HepG2 (cell line): ENCODE data around the gene ZNF207. TPM values are rescaled to one million over a fixed set of nuclear protein-coding genes. Genes with fewer than 3 reads are reported as not detected.

ENCODE experiments used
- ELF4 ChIP-seq: sonication (generic); formaldehyde crosslinking; IDR thresholded peaks from 2 replicates; pipeline ENCODE4 v1.5.0; 2020; ENCODE audit warnings: missing genetic modification reagents, mild to moderate bottlenecking, moderate library complexity, borderline replicate concordance
- KDM4B ChIP-seq: sonication (generic); formaldehyde crosslinking; IDR thresholded peaks from 2 replicates; pipeline ENCODE4 v1.4.0; 2020; ENCODE audit warnings: missing genetic modification reagents
- PCBP2 ChIP-seq: fragments of 200-400 bp; formaldehyde crosslinking; optimal IDR thresholded peaks from 2 replicates; pipeline ENCODE3; 2018; ENCODE audit warnings: low read length, low read depth; ENCODE audit not compliant: poor library complexity, severe bottlenecking
- YEATS4 ChIP-seq: sonication (generic); formaldehyde crosslinking; IDR thresholded peaks from 2 replicates; pipeline ENCODE4 v1.4.0; 2020; ENCODE audit warnings: missing genetic modification reagents, borderline replicate concordance
- ZFP36L2 ChIP-seq: sonication (generic); formaldehyde crosslinking; IDR thresholded peaks from 2 replicates; pipeline ENCODE4 v1.4.0; 2020; ENCODE audit warnings: missing genetic modification reagents
- ZNF331 ChIP-seq: sonication (generic); formaldehyde crosslinking; IDR thresholded peaks from 2 replicates; pipeline ENCODE4 v1.4.0; 2020; ENCODE audit warnings: missing genetic modification reagents
- ZNF367 ChIP-seq: sonication (generic); formaldehyde crosslinking; IDR thresholded peaks from 2 replicates; pipeline ENCODE4 v1.4.0; 2020; ENCODE audit warnings: missing genetic modification reagents, borderline replicate concordance
- ZNF44 ChIP-seq: sonication (generic); formaldehyde crosslinking; IDR thresholded peaks from 2 replicates; pipeline ENCODE4 v1.5.1; 2020; ENCODE audit warnings: mild to moderate bottlenecking, missing genetic modification reagents
- ZNF564 ChIP-seq: sonication (generic); formaldehyde crosslinking; IDR thresholded peaks from 2 replicates; pipeline ENCODE4 v1.8.1; 2023; ENCODE audit warnings: mild to moderate bottlenecking, missing genetic modification reagents
- polyA plus RNA-seq, 8 experiments: library from polyadenylated mRNA; depleted of rRNA in 3 of 8; stranded (reverse) in 7 of 8; unstranded in 1 of 8; fragments of >200 nt; fragmentation: Illumina TruSeq in 4 of 8; extraction: Trizol in 4 of 8; gene quantifications; 2 replicates each; pipeline versions ENCODE4 v1.2.1 to v1.2.3, GENCODE V29; 2011 to 2016; ENCODE audit warnings: low read depth in 4 of 8, missing spikeins in 1 of 8, mixed read lengths in 1 of 8; ENCODE audit not compliant: insufficient read depth in 1 of 8
- total RNA-seq, 5 experiments: library from RNA; depleted of rRNA; stranded (reverse); fragments of >200 nt; fragmentation: Illumina TruSeq; extraction: Trizol; gene quantifications; 2 replicates each; pipeline ENCODE4 v1.2.3, GENCODE V29; 2016; ENCODE audit warnings: low read depth in 1 of 5
- TF ChIP-seq, protein P1 (sequence below): sonication (generic); formaldehyde crosslinking; IDR thresholded peaks from 2 replicates; pipeline ENCODE4 v1.4.0; 2020; ENCODE audit warnings: missing genetic modification reagents
- TF ChIP-seq, protein P2 (sequence below), 2 experiments: sonication (generic) in 1 of 2; formaldehyde crosslinking in 1 of 2; IDR thresholded peaks; 2 replicates each; pipeline versions ENCODE4 v1.4.0 to v1.6.1; 2016 to 2020; ENCODE audit warnings: borderline replicate concordance in 1 of 2, low read depth in 1 of 2, mild to moderate bottlenecking in 1 of 2, missing genetic modification reagents in 1 of 2
- TF ChIP-seq, protein P3 (sequence below): sonication (generic); formaldehyde crosslinking; IDR thresholded peaks from 2 replicates; pipeline ENCODE4 v1.4.0; 2020; ENCODE audit warnings: low read depth, missing genetic modification reagents
- TF ChIP-seq, protein P4 (sequence below): sonication (generic); formaldehyde crosslinking; IDR thresholded peaks from 2 replicates; pipeline ENCODE4 v1.5.1; 2020; ENCODE audit warnings: missing genetic modification reagents, mild to moderate bottlenecking, borderline replicate concordance

The ZNF207 gene
- total and polyA plus RNA-seq, 2 of the 13 experiments (the other 11 are each of a cell fraction or from before 2014, with no cell fraction given) = 150 to 164 TPM

DNA sequence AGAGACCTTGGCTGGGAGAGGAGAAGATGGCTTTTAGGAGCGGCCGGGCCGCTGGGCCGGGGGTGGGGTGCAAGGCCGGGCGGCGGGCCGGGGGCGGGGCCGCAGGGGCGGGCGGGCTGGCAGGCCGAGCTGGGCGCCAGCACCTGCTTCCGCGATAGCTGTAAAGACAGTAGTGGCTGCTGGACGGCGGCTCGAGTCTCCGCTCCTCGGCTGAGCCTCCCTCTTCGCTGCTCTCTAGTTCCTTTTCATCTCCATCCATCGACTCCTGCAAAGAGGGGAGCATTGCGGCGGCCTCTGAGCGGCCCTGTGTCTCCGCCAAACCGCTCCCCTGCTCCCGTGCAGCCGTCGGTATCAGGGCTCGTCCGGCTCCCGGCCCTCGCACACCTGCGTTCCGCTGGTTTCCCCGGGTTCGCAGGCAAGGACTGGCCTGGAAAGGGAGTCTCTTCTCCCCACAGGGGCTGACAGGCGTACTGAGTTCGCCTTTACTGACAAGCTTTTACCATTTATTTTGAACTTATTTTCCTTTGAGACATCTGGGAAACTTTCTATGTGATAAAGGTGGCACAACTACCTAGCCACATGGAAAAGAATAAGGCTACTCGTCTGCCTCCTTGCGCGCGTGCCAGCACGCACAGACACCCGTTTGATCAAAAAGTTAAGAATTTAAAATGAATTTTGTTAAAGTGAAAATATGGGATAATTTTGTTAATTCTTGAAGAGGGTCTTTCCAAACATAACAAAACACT is 7.9 kb upstream of the ZNF207 start, which contains the start of gene C17orf75 (continued):
- TF ChIP-seq, protein P1, sequence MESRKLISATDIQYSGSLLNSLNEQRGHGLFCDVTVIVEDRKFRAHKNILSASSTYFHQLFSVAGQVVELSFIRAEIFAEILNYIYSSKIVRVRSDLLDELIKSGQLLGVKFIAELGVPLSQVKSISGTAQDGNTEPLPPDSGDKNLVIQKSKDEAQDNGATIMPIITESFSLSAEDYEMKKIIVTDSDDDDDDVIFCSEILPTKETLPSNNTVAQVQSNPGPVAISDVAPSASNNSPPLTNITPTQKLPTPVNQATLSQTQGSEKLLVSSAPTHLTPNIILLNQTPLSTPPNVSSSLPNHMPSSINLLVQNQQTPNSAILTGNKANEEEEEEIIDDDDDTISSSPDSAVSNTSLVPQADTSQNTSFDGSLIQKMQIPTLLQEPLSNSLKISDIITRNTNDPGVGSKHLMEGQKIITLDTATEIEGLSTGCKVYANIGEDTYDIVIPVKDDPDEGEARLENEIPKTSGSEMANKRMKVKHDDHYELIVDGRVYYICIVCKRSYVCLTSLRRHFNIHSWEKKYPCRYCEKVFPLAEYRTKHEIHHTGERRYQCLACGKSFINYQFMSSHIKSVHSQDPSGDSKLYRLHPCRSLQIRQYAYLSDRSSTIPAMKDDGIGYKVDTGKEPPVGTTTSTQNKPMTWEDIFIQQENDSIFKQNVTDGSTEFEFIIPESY (CRISPR knock-in tag) = peak; percentile 74
- TF ChIP-seq PCBP2 (no peak), ZNF44 (peak; percentile 75; the same call in 1 of the 2 replicates), ZFP36L2 (CRISPR knock-in tag) (peak; percentile 79; the same call in 1 of the 2 replicates), ZNF331 (peak; percentile 94), ZNF564 (CRISPR knock-in tag) (peak; percentile 78; the same call in 1 of the 2 replicates), ELF4 (CRISPR knock-in tag) (peak; percentile 73; the same call in 1 of the 2 replicates), ZNF367 (CRISPR knock-in tag) (no peak), KDM4B (CRISPR knock-in tag) (peak; percentile 98), YEATS4 (CRISPR knock-in tag) (peak; percentile 98)
- TF ChIP-seq, protein P2, sequence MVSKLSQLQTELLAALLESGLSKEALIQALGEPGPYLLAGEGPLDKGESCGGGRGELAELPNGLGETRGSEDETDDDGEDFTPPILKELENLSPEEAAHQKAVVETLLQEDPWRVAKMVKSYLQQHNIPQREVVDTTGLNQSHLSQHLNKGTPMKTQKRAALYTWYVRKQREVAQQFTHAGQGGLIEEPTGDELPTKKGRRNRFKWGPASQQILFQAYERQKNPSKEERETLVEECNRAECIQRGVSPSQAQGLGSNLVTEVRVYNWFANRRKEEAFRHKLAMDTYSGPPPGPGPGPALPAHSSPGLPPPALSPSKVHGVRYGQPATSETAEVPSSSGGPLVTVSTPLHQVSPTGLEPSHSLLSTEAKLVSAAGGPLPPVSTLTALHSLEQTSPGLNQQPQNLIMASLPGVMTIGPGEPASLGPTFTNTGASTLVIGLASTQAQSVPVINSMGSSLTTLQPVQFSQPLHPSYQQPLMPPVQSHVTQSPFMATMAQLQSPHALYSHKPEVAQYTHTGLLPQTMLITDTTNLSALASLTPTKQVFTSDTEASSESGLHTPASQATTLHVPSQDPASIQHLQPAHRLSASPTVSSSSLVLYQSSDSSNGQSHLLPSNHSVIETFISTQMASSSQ (IDR thresholded peaks at IDR 0.05; ENCODE audit: low read depth) = 0 out of 2 replicates have a peak, but pooled peaks have one; percentile 32
- TF ChIP-seq, protein P2 (CRISPR knock-in tag; IDR thresholded peaks at IDR 0.05; ENCODE audit: borderline replicate concordance) = no peak; the same call in 1 of the 2 replicates
- TF ChIP-seq, protein P3, sequence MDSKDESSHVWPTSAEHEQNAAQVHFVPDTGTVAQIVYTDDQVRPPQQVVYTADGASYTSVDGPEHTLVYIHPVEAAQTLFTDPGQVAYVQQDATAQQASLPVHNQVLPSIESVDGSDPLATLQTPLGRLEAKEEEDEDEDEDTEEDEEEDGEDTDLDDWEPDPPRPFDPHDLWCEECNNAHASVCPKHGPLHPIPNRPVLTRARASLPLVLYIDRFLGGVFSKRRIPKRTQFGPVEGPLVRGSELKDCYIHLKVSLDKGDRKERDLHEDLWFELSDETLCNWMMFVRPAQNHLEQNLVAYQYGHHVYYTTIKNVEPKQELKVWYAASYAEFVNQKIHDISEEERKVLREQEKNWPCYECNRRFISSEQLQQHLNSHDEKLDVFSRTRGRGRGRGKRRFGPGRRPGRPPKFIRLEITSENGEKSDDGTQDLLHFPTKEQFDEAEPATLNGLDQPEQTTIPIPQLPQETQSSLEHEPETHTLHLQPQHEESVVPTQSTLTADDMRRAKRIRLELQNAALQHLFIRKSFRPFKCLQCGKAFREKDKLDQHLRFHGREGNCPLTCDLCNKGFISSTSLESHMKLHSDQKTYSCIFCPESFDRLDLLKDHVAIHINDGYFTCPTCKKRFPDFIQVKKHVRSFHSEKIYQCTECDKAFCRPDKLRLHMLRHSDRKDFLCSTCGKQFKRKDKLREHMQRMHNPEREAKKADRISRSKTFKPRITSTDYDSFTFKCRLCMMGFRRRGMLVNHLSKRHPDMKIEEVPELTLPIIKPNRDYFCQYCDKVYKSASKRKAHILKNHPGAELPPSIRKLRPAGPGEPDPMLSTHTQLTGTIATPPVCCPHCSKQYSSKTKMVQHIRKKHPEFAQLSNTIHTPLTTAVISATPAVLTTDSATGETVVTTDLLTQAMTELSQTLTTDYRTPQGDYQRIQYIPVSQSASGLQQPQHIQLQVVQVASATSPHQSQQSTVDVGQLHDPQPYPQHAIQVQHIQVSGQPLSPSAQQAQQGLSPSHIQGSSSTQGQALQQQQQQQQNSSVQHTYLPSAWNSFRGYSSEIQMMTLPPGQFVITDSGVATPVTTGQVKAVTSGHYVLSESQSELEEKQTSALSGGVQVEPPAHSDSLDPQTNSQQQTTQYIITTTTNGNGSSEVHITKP (CRISPR knock-in tag) = peak; percentile 59; the same call in 1 of the 2 replicates
- TF ChIP-seq, protein P4, sequence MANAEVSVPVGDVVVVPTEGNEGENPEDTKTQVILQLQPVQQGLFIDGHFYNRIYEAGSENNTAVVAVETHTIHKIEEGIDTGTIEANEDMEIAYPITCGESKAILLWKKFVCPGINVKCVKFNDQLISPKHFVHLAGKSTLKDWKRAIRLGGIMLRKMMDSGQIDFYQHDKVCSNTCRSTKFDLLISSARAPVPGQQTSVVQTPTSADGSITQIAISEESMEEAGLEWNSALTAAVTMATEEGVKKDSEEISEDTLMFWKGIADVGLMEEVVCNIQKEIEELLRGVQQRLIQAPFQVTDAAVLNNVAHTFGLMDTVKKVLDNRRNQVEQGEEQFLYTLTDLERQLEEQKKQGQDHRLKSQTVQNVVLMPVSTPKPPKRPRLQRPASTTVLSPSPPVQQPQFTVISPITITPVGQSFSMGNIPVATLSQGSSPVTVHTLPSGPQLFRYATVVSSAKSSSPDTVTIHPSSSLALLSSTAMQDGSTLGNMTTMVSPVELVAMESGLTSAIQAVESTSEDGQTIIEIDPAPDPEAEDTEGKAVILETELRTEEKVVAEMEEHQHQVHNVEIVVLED (CRISPR knock-in tag) = peak; percentile 66; the same call in 1 of the 2 replicates
